HL-60 (cell line): Measurements from ENCODE around the gene PHC2.

Experiments
- DNase-seq, 2 experiments: peaks; one replicate each; pipeline ENCODE4 v3.0.0-alpha.2; 2010 to 2020; ENCODE audit warnings: low read depth in 1 of 2, low spot score in 1 of 2
- H3K27ac ChIP-seq: fragments of 250-450 bp; sonication (Bioruptor Pico); replicated peaks from 2 replicates; pipeline ENCODE4 v1.5.1; 2020; ENCODE audit warnings: mild to moderate bottlenecking, moderate library complexity
- H3K27me3 ChIP-seq: fragments of 250-450 bp; sonication (Bioruptor Pico); 2 replicates; pipeline ENCODE4 v1.5.1; 2021; ENCODE audit warnings: mild to moderate bottlenecking, moderate library complexity; ENCODE audit not compliant: insufficient read depth, poor library complexity, severe bottlenecking
- H3K4me3 ChIP-seq: replicated peaks from 2 replicates; pipeline ENCODE4 v1.5.1; 2011; ENCODE audit warnings: mild to moderate bottlenecking, control low read depth, low read length; ENCODE audit not compliant: insufficient read depth
- GABPA ChIP-seq: IDR thresholded peaks from 2 replicates; pipeline ENCODE4 v1.6.1; 2012; ENCODE audit warnings: low read depth
- POLR2AphosphoS5 ChIP-seq: IDR thresholded peaks from 2 replicates; pipeline ENCODE4 v1.6.1; 2012; ENCODE audit warnings: low read depth
- SPI1 ChIP-seq: IDR thresholded peaks from 2 replicates; pipeline ENCODE4 v1.6.1; 2012; ENCODE audit warnings: low read depth, mild to moderate bottlenecking, borderline replicate concordance
- TF ChIP-seq, protein P1 (sequence below): IDR thresholded peaks from 2 replicates; pipeline ENCODE4 v1.6.1; 2012; ENCODE audit warnings: low read depth; ENCODE audit not compliant: insufficient replicate concordance
- TF ChIP-seq, protein P2 (sequence below): IDR thresholded peaks from one replicate; pipeline ENCODE4 v1.5.1; 2011; ENCODE audit warnings: low read length, control low read depth, inconsistent platforms; ENCODE audit not compliant: insufficient read depth

The PHC2 gene

DNA sequence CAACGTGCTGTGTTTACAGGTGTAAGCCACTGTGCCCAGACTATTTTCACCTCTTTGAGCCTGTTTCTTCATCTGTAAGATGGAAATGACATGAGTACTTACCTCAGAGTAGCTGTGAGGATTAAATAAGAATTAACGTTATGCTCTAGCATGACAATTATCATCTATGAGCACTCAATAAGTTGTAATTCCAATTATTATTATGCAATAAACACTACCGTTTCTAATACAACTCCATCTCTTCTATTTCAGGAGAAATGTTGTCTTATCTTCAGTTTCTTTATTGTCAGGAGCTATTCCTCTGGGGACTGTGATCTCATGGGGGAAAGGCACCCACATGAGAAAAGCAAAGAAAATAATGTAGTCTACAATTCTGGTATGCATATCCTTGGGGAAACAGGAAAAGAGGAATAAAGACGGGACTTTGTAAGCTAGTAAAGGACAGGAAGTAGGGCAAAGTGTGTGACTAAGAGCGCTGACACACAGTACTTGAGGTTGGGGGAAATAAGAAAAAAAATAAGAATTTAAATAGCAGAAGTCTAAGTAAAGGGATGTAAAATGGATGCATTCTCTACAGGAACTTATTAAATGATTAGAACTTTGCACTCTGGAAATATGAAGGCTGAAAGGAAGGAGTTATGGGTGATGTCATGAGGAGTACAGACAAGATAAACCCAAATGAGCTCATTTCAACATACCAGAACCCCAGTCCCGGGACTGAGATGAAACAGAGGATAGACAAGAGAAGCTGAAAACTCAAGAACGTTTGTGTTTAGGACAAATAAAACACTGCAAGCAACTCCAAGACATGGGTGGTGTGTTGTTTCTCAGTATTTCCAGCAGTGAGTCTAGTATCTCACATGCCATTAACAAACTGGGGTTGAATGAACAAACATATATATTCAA lies 9.8 kb downstream of the PHC2 start:
- H3K27me3 ChIP-seq, result no peaks in the 10 kb centered on the region
- TF ChIP-seq, protein P1, sequence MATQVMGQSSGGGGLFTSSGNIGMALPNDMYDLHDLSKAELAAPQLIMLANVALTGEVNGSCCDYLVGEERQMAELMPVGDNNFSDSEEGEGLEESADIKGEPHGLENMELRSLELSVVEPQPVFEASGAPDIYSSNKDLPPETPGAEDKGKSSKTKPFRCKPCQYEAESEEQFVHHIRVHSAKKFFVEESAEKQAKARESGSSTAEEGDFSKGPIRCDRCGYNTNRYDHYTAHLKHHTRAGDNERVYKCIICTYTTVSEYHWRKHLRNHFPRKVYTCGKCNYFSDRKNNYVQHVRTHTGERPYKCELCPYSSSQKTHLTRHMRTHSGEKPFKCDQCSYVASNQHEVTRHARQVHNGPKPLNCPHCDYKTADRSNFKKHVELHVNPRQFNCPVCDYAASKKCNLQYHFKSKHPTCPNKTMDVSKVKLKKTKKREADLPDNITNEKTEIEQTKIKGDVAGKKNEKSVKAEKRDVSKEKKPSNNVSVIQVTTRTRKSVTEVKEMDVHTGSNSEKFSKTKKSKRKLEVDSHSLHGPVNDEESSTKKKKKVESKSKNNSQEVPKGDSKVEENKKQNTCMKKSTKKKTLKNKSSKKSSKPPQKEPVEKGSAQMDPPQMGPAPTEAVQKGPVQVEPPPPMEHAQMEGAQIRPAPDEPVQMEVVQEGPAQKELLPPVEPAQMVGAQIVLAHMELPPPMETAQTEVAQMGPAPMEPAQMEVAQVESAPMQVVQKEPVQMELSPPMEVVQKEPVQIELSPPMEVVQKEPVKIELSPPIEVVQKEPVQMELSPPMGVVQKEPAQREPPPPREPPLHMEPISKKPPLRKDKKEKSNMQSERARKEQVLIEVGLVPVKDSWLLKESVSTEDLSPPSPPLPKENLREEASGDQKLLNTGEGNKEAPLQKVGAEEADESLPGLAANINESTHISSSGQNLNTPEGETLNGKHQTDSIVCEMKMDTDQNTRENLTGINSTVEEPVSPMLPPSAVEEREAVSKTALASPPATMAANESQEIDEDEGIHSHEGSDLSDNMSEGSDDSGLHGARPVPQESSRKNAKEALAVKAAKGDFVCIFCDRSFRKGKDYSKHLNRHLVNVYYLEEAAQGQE, result no peak
- peak; percentile 60; the same call in 1 of the 2 replicates for TF ChIP-seq SPI1
- TF ChIP-seq GABPA, result no peak
- 0 out of 2 replicates have a peak overlapping the region, but pooled peaks have one; percentile 18 for H3K27ac ChIP-seq
- H3K4me3 ChIP-seq, result no peak overlapping the region
- peak in 1 of 2 experiments; percentile 28 for DNase-seq

DNA sequence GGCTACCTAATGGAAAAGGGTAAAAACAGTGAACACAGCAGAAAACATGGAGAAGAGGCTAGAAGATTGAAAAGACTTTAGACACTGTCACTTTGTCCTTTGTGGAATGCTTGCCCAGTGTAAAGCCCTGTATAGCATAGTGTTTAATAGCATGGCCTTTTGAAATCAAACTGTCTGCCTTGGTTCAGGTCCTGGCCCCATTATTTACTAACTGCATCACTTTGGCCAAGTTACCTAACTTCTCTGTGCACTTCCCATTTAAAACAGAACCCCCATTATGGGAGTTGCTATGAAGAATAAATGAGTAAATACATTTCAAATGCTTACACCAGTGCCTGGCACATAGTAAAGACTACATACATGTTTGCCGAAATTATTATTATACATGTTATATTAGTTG lies 12.1 kb downstream of the PHC2 start:
- TF ChIP-seq, protein P2, sequence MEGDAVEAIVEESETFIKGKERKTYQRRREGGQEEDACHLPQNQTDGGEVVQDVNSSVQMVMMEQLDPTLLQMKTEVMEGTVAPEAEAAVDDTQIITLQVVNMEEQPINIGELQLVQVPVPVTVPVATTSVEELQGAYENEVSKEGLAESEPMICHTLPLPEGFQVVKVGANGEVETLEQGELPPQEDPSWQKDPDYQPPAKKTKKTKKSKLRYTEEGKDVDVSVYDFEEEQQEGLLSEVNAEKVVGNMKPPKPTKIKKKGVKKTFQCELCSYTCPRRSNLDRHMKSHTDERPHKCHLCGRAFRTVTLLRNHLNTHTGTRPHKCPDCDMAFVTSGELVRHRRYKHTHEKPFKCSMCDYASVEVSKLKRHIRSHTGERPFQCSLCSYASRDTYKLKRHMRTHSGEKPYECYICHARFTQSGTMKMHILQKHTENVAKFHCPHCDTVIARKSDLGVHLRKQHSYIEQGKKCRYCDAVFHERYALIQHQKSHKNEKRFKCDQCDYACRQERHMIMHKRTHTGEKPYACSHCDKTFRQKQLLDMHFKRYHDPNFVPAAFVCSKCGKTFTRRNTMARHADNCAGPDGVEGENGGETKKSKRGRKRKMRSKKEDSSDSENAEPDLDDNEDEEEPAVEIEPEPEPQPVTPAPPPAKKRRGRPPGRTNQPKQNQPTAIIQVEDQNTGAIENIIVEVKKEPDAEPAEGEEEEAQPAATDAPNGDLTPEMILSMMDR, result no peak
- TF ChIP-seq, protein P1, result no peak
- TF ChIP-seq GABPA (no peak), POLR2AphosphoS5 (no peak), SPI1 (no peak)
- DNase-seq, result no peak
- Histone ChIP-seq H3K27me3 (no peaks in the 10 kb centered on the region), H3K4me3 (no peak overlapping the region), H3K27ac (no peak overlapping the region)

DNA sequence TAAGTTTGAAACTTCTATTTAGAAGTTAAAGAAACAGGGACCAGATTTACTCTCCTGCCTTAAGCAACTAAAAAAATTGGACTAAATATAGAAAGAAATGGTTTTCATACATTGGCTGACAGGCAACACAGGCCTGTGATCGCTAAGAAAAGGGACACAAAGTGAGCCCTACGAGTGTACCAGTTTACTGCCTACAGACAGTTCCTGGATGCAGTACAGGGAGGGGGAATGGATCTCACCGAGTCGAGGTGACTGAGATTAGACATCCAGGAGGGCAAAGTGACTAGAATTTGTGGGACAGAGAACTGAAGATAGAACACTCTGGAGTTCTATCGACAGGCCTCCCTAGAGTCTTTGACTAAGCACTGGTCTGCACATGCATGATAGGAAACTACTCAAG lies 16.0 kb downstream of the PHC2 start:
- no peak for DNase-seq
- no peak for TF ChIP-seq POLR2AphosphoS5
- no peak for TF ChIP-seq GABPA
- TF ChIP-seq, protein P1, result no peak
- no peak for TF ChIP-seq SPI1
- TF ChIP-seq, protein P2, result no peak
- H3K4me3 ChIP-seq, result no peak overlapping the region
- no peaks in the 10 kb centered on the region for H3K27me3 ChIP-seq
- no peak overlapping the region for H3K27ac ChIP-seq
